Measurements from ENCODE around the gene NPNT.

NPNT gene

DNA sequence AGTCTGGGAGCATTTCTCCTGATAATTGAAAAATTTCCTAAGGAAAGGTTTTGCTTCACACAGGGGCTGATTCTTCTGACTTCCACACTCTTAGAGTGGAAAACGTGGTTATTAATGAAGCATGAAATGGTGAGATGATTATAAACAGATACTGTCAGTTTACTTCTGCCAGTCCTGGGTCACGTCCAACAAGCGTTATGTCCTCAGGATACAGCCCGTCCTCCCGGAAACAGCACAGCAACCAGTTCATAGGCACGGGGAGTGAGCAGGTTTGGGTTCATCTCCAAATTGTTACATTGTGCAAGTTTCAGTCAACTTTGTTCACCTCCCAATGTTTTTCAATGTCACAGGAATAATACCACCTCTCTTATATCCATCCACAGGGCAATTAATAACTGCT is 98.8 kb downstream of the NPNT start:
- Histone ChIP-seq H3K4me1 (peaks cover 9% of the 10 kb centered on the region; the same call in 1 of the 2 replicates), H3K4me3 (no peak overlapping the region), H3K27me3 (ENCODE audit: low read depth) (no peaks in the 10 kb centered on the region), H3K36me3 (replicated peaks) (no peaks in the 10 kb centered on the region), H3K9me3 (no peaks in the 10 kb centered on the region)
- DNase-seq (ENCODE audit: low spot score in 2 of 2), result no peak
- in situ Hi-C loops (cut with MboI; ENCODE audit: low sequenced_read_pairs), result no loop called here

DNA sequence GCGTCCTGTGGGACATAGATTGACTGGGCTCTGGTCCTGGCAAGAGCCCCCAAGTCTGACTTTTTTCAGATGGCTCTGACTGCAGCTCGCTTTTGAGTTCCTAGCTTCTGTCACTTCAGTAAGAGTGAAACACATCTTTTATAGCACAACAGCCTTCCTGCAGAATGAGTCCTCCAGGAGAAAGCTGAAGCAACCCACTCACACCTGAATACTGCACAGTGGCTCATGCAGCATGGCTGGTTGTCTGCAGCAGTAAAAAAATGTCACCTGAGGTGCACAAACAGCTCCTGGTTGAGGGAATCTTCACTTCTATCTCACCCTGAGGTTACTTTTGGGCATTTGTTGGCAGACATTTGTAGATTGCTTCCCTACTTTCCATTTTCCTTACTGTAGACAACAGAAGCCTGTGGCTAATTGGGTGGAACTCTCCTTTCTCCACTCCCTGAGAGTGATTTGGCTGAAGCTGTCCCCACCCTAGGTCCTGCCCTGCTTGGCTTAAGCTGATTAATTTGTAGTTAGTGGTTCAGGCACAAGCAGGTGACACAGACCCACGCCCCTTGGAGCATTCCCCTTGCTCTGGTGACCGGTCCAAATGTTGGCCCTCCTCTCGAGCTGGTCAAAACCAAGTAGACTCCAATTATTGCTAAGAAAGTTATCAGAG is 99.7 kb downstream of the NPNT start:
- Histone ChIP-seq H3K4me3 (no peak overlapping the region), H3K27me3 (ENCODE audit: low read depth) (no peaks in the 10 kb centered on the region), H3K36me3 (replicated peaks) (no peaks in the 10 kb centered on the region), H3K9me3 (no peaks in the 10 kb centered on the region), H3K4me1 (peaks cover 9% of the 10 kb centered on the region; the same call in 1 of the 2 replicates)
- DNase-seq (ENCODE audit: low spot score in 2 of 2), result no peak
- in situ Hi-C loops (cut with MboI; ENCODE audit: low sequenced_read_pairs), result no loop called here

- H3K9me3 ChIP-seq, result no peaks in the 10 kb centered on the region
- no peak overlapping the region for H3K4me3 ChIP-seq
- in situ Hi-C loops (cut with MboI; ENCODE audit: low sequenced_read_pairs), result no loop called here
- H3K36me3 ChIP-seq (replicated peaks), result no peaks in the 10 kb centered on the region
- H3K4me1 ChIP-seq, result peaks cover 9% of the 10 kb centered on the region; the same call in 1 of the 2 replicates
- H3K27me3 ChIP-seq (ENCODE audit: low read depth), result no peaks in the 10 kb centered on the region
- DNase-seq (ENCODE audit: low spot score in 2 of 2), result no peak
Measured at GRCh38 chr4:105996845-105997244, 101.6 kb downstream of the NPNT start.

DNA sequence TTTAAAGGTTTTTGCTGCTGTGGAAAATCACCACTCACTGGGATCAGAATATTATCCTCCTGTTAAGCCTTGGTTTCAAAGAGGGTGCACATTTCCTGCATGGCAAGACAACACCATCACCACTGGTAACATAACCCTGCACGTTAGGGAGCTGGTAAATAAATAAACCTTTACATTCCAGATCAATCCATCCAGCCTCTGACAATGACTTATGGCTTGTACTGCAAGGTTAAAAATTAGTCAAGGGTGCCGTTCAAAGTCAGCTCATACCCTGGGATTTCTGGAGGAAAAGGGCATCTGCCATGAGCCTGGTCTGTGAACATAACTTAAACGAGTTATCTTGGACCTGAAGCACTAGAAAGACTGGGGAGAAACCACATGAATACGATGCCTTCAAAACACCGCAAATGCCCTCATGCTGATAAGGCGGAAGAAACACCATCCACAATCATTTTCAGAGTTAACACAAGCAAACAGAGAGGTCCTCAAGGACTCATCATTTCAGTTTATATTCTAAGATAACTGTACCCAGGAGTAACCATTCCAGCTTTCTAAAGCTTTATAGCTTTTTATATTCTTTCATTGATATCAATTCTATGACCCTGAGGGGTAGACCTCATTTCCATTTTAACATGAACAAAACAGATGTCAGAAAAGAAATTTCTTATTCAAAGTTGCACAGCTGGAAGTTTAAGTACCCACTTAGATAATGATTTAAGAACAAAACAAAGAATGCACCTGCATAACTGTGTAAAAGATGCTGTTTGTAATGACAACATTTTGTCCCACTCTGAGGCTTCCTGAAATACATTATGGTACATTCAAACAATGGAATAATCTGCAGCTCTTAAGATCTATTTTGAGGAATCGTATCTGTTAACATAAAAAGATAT is 103.1 kb downstream of the NPNT start:
- peaks cover 9% of the 10 kb centered on the region; the same call in 1 of the 2 replicates for H3K4me1 ChIP-seq
- no peaks in the 10 kb centered on the region; the same call in 1 of the 2 replicates for H3K9me3 ChIP-seq
- no peak overlapping the region for H3K4me3 ChIP-seq
- in situ Hi-C loops (cut with MboI; ENCODE audit: low sequenced_read_pairs), result no loop called here
- DNase-seq (ENCODE audit: low spot score in 2 of 2), result no peak
- no peaks in the 10 kb centered on the region for H3K36me3 ChIP-seq (replicated peaks)
- no peaks in the 10 kb centered on the region for H3K27me3 ChIP-seq (ENCODE audit: low read depth)

GRCh38 chr4:106002994-106003393 is 107.7 kb downstream of the NPNT start:
- no peak for DNase-seq (ENCODE audit: low spot score in 2 of 2)
- H3K36me3 ChIP-seq (replicated peaks), result no peaks in the 10 kb centered on the region
- no peaks in the 10 kb centered on the region for H3K4me1 ChIP-seq
- no peaks in the 10 kb centered on the region for H3K27me3 ChIP-seq (ENCODE audit: low read depth)
- H3K4me3 ChIP-seq, result no peak overlapping the region
- in situ Hi-C loops (cut with MboI; ENCODE audit: low sequenced_read_pairs), result no loop called here
- H3K9me3 ChIP-seq, result no peaks in the 10 kb centered on the region; the same call in 1 of the 2 replicates

- in situ Hi-C loops (cut with MboI; ENCODE audit: low sequenced_read_pairs), result no loop called here
Measured at GRCh38 chr4:106010761-106011160, 115.5 kb downstream of the NPNT start.

GRCh38 chr4:106011387-106011786 is 116.1 kb downstream of the NPNT start:
- Histone ChIP-seq H3K4me3 (no peak overlapping the region), H3K27me3 (ENCODE audit: low read depth) (no peaks in the 10 kb centered on the region), H3K4me1 (no peaks in the 10 kb centered on the region), H3K36me3 (replicated peaks) (no peaks in the 10 kb centered on the region), H3K9me3 (no peaks in the 10 kb centered on the region)
- DNase-seq (ENCODE audit: low spot score in 2 of 2), result no peak
- in situ Hi-C loops (cut with MboI; ENCODE audit: low sequenced_read_pairs), result no loop called here

More at GRCh38 chr4:106010761-106011160, 115.5 kb downstream of the NPNT start:
- H3K4me1 ChIP-seq, result no peaks in the 10 kb centered on the region
- no peaks in the 10 kb centered on the region for H3K9me3 ChIP-seq
- no peak overlapping the region for H3K4me3 ChIP-seq
- H3K36me3 ChIP-seq (replicated peaks), result no peaks in the 10 kb centered on the region
- no peak for DNase-seq (ENCODE audit: low spot score in 2 of 2)
- H3K27me3 ChIP-seq (ENCODE audit: low read depth), result no peaks in the 10 kb centered on the region

DNA sequence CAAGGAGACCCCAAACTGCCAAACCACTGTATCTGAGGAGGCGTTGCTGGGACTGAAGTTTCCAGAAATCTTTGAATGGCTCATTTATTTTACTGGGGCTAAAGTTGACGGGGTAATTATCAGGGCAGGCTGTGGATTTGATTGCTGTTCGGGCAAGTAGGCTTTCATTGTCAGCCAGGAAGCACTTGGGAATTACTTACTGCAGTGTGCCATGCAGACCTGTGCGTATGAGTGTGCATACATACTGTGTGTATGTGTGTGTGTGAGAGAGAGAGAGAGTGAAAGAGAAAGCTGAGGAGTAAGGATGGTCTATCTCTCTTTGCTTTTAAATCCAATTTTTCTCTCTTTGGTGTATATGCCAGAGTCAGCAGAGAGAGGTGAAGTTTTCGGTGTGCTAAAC is 122.7 kb downstream of the NPNT start:
- Histone ChIP-seq H3K36me3 (replicated peaks) (no peaks in the 10 kb centered on the region), H3K9me3 (no peaks in the 10 kb centered on the region), H3K4me3 (no peak overlapping the region), H3K4me1 (no peaks in the 10 kb centered on the region), H3K27me3 (ENCODE audit: low read depth) (no peaks in the 10 kb centered on the region)
- DNase-seq (ENCODE audit: low spot score in 2 of 2), result no peak
- in situ Hi-C loops (cut with MboI; ENCODE audit: low sequenced_read_pairs), result no loop called here

DNA sequence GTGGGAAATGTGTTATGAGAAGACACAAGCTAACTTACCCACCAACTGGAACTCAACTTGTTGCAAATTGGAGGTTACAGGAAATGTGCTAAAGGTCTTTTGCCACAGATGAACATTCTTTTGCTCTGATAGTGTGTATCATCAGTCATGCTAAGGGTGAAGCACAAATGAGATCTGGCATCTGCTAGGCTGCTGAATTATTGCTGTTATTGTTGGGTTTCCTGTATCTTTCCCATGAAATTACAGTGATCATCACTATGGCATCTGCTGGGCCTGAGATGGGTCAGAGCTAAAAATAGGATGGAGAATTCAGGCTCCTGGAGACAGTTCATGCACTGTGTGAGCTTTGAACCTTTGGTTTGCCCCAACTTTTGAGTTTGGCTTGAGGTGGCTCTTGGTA is 124.5 kb downstream of the NPNT start:
- Histone ChIP-seq H3K27me3 (ENCODE audit: low read depth) (no peaks in the 10 kb centered on the region), H3K4me3 (no peak overlapping the region), H3K36me3 (replicated peaks) (no peaks in the 10 kb centered on the region), H3K9me3 (no peaks in the 10 kb centered on the region), H3K4me1 (no peaks in the 10 kb centered on the region)
- DNase-seq (ENCODE audit: low spot score in 2 of 2), result no peak
- in situ Hi-C loops (cut with MboI; ENCODE audit: low sequenced_read_pairs), result no loop called here
